Prostate gland (tissue), 2 donors: ENCODE measurements around the gene ADM2.

Source experiments
- CTCF ChIP-seq, 4 experiments: fragments of 200-600 bp in 2 of 4; fragments of 450-650 bp in 2 of 4; sonication (generic) in 2 of 4; IDR thresholded peaks; 1 replicate in 3 of 4; 2 replicates in 1 of 4; pipeline ENCODE4 v1.5.1; 2016 to 2019; ENCODE audit warnings: antibody characterized with exemption in 4 of 4, mild to moderate bottlenecking in 2 of 4, moderate library complexity in 2 of 4
- POLR2A ChIP-seq: fragments of 450-650 bp; IDR thresholded peaks from one replicate; pipeline ENCODE4 v1.6.1; 2016; ENCODE audit warnings: antibody characterized with exemption, mild to moderate bottlenecking
- POLR2AphosphoS5 ChIP-seq: sonication (generic); formaldehyde crosslinking; IDR thresholded peaks from one replicate; pipeline ENCODE4 v1.6.1; 2017; ENCODE audit warnings: antibody characterized with exemption

GRCh38 chr22:50486561-50487289 is 5.4 kb downstream of the ADM2 start, which contains the start of gene MIOX:
- TF ChIP-seq POLR2A (no peak), CTCF (IDR thresholded peaks at IDR 0.05) (no peak), POLR2AphosphoS5 (no peak)
